ENCODE data around the gene PCED1B. TPM values are rescaled to one million over a fixed set of nuclear protein-coding genes. Genes with fewer than 3 reads are reported as not detected.

Gene PCED1B
- total RNA-seq, 6 donors from 2014 or later, result 4.6 to 53.4 (median 11.7) TPM

DNA sequence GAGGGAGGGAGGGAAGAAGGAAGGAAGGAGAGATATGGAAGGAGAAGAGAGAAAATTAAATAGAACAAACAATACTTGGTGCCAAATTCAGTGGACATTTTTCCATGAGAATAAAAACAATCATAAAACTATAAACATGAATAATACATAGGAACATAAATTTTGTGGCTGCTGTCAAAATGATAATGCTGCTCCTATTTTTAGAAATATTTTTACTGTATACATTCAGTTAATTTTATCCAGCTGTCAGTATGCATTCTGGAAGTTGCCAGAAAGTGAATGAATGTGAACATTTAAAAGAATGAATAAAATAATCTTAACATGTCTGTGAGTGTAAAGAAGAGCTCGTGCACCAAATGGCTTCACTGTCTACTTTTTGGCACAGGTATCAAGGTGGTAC lies 13.9 kb upstream of the PCED1B start:
- TF ChIP-seq POLR2A (IDR thresholded peaks at IDR 0.05), result no peak
- no peak for TF ChIP-seq POLR2AphosphoS5 (IDR thresholded peaks at IDR 0.05)
- TF ChIP-seq EP300 (IDR thresholded peaks at IDR 0.05), result no peak
- TF ChIP-seq, protein P1, sequence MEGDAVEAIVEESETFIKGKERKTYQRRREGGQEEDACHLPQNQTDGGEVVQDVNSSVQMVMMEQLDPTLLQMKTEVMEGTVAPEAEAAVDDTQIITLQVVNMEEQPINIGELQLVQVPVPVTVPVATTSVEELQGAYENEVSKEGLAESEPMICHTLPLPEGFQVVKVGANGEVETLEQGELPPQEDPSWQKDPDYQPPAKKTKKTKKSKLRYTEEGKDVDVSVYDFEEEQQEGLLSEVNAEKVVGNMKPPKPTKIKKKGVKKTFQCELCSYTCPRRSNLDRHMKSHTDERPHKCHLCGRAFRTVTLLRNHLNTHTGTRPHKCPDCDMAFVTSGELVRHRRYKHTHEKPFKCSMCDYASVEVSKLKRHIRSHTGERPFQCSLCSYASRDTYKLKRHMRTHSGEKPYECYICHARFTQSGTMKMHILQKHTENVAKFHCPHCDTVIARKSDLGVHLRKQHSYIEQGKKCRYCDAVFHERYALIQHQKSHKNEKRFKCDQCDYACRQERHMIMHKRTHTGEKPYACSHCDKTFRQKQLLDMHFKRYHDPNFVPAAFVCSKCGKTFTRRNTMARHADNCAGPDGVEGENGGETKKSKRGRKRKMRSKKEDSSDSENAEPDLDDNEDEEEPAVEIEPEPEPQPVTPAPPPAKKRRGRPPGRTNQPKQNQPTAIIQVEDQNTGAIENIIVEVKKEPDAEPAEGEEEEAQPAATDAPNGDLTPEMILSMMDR (IDR thresholded peaks at IDR 0.05), result no peak
- H3K27me3 ChIP-seq, result no peaks in the 10 kb centered on the region
- H3K27ac ChIP-seq, result no peak overlapping the region
- no peaks in the 10 kb centered on the region for H3K36me3 ChIP-seq
- ATAC-seq (ENCODE audit: low FRiP score in 2 of 2) (no peak), DNase-seq (no peak)
- H3K4me1 ChIP-seq, result no peaks in the 10 kb centered on the region
- H3K4me3 ChIP-seq, result no peak overlapping the region
- 84 to 88% methylated on average over 1 of the region's 1 CpG for WGBS, 2 donors
- H3K9me3 ChIP-seq, result no peaks in the 10 kb centered on the region

DNA sequence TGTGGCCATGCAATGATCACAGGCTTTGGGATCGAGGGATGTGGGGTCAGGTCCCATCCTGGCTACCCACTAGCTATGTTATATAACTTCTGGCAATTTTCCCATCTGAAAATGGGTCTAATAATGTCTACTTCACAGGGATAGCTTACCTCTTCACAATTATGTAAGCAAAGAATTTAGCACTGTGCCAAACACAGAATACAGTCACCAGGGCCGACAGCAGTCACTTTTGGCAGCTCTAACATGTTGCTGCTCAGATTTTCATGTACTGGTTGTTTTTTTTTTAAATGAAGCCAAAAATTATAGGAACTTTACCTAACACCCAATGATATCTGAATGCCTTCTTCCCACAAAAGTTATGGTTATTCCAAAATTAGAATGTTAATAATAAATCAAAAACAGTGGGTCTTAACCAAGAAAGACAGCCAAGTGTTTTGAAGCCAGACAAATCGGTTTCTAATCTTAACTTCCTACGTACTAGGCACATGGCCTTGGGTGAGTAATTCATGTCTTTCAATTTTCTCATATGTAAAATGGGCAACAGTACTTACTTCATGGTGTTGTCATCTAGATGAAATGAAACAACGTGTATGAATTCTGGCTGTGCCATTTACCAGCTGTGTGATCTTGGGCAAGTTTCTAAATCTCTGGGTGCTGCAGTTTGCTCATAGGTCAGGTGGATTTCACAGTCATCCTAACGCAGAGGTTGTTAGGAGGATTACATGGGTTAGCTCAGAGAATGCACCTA lies 13.0 kb upstream of the PCED1B start:
- Histone ChIP-seq H3K4me3 (no peak overlapping the region), H3K27me3 (no peaks in the 10 kb centered on the region), H3K4me1 (no peaks in the 10 kb centered on the region), H3K9me3 (no peaks in the 10 kb centered on the region), H3K36me3 (no peaks in the 10 kb centered on the region), H3K27ac (no peak overlapping the region)
- ATAC-seq (ENCODE audit: low FRiP score in 2 of 2) (no peak), DNase-seq (no peak)
- TF ChIP-seq POLR2AphosphoS5 (IDR thresholded peaks at IDR 0.05) (no peak), POLR2A (IDR thresholded peaks at IDR 0.05) (no peak), EP300 (IDR thresholded peaks at IDR 0.05) (no peak)
- TF ChIP-seq, protein P1 (IDR thresholded peaks at IDR 0.05), result no peak
- 61 to 66% methylated on average over 6 of the region's 6 CpGs for WGBS, 2 donors

DNA sequence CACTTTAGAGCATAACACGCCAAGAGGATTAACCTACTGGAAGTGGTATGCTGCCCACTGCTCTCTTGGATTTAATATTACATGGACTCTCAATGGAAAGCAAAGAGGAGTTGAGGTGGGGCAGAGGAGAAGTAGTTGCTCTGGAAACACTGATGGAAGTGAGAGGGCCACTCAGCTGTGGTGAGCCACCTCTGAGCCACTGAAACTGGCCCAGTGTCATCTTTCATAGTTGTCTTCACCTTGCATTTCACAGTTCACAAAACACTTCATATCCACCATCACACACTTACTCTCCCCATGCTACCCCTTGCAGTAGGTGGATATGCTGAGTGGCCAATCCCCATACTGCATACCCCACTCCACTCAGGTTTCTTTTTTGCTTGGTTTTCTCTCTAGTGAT lies 12.2 kb upstream of the PCED1B start:
- 96 to 97% methylated on average over 1 of the region's 1 CpG for WGBS, 2 donors

DNA sequence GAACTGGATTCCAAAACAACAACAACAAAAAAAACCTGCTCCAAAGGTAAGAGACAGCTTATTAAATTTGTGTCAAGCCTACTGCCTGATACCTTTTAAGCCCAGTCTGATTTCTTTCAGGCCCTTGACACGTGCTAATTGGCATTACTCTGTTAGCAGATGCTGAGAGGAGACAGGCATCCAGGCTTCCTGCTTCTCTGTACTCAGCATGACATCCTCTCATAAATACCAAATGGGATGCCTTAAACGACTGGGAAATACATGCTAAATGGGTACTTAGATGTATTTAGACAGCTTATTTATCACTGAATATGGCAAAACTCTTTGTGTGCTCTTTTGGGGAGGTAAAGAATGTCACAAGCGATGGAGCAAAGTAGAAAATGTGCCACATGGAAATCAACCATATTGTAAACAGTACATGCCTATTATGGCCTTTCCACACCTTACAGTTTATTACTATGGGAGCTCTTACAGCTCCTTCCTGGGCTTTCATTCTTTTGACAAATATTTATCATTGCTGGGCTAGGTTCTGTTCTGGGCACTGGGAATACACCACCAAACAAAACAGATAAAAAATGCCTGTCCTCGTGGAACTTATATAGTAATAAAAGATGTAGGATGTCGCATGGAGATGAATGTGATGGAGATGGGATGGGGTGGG lies 11.5 kb upstream of the PCED1B start:
- Histone ChIP-seq H3K36me3 (no peaks in the 10 kb centered on the region), H3K4me1 (no peaks in the 10 kb centered on the region), H3K27me3 (no peaks in the 10 kb centered on the region), H3K27ac (no peak overlapping the region), H3K9me3 (no peaks in the 10 kb centered on the region), H3K4me3 (no peak overlapping the region)
- DNase-seq (no peak), ATAC-seq (ENCODE audit: low FRiP score in 2 of 2) (no peak)
- no peak for TF ChIP-seq EP300 (IDR thresholded peaks at IDR 0.05)
- TF ChIP-seq POLR2A (IDR thresholded peaks at IDR 0.05), result no peak
- TF ChIP-seq, protein P1 (IDR thresholded peaks at IDR 0.05), result no peak
- TF ChIP-seq POLR2AphosphoS5 (IDR thresholded peaks at IDR 0.05), result no peak
- WGBS, 2 donors, result 73 to 79% methylated on average over 5 of the region's 5 CpGs

More for the DNA sequence above, 12.2 kb upstream of the PCED1B start:
- TF ChIP-seq EP300 (IDR thresholded peaks at IDR 0.05), result no peak
- no peak for TF ChIP-seq POLR2AphosphoS5 (IDR thresholded peaks at IDR 0.05)
- TF ChIP-seq POLR2A (IDR thresholded peaks at IDR 0.05), result no peak
- TF ChIP-seq, protein P1 (IDR thresholded peaks at IDR 0.05), result no peak
- H3K4me3 ChIP-seq, result no peak overlapping the region
- DNase-seq, result no peak
- H3K4me1 ChIP-seq, result no peaks in the 10 kb centered on the region
- H3K27me3 ChIP-seq, result no peaks in the 10 kb centered on the region
- H3K36me3 ChIP-seq, result no peaks in the 10 kb centered on the region
- ATAC-seq (ENCODE audit: low FRiP score in 2 of 2), result peak in 1 of 2 donors; percentile 53
- H3K9me3 ChIP-seq, result no peaks in the 10 kb centered on the region
- H3K27ac ChIP-seq, result no peak overlapping the region

Measured in upper lobe of left lung (tissue), 6 donors.